ENCODE measurements around the gene VKORC1L1.
A peak's percentile ranks its signal among the peaks of the same experiment; 100 is the strongest.
"Not testable (repeated sequence)": the region's sequence is repeated elsewhere in the genome, so short reads cannot be mapped to it uniquely, and the experiment has no call there.

Gene VKORC1L1

DNA sequence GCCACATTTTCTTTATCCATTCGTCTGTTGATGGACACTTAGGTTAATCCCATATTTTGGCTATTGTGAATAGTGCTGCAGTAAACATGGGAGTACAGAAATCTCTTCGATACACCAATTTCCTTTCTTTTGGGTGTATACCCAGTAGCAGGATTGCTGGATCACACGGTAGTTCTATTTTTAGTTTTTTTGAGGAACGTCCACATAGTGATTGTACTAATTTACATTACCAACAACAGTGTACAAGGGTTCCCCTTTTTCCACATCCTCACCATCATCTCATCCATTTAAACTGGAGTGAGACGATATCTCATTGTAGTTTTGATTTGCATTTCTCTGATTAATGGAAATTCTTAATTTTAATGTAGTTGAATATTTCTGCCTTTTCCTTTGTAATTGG is 19.3 kb downstream of the VKORC1L1 start:
- no peak overlapping the region for H3K4me3 ChIP-seq (ENCODE audit: low read length)
- TF ChIP-seq CTCF (conservative IDR thresholded peaks at IDR 0.05; ENCODE audit: low read length) = no peak
- no peak for DNase-seq (ENCODE audit: low read depth)

- no peak for TF ChIP-seq CTCF (conservative IDR thresholded peaks at IDR 0.05; ENCODE audit: low read length)
- peak; percentile 33 for DNase-seq (ENCODE audit: low read depth)
- H3K4me3 ChIP-seq (ENCODE audit: low read length) = no peak overlapping the region
Observed at GRCh38 chr7:65892835-65893234, 20.0 kb downstream of the VKORC1L1 start.

GRCh38 chr7:65896279-65896870 is 23.5 kb downstream of the VKORC1L1 start:
- DNase-seq (ENCODE audit: low read depth) = no peak
- no peak overlapping the region for H3K4me3 ChIP-seq (ENCODE audit: low read length)
- TF ChIP-seq CTCF (conservative IDR thresholded peaks at IDR 0.05; ENCODE audit: low read length) = no peak

GRCh38 chr7:65897289-65897688 is 24.4 kb downstream of the VKORC1L1 start:
- not testable (repeated sequence) for H3K4me3 ChIP-seq (ENCODE audit: low read length); DNase-seq (ENCODE audit: low read depth)

DNA sequence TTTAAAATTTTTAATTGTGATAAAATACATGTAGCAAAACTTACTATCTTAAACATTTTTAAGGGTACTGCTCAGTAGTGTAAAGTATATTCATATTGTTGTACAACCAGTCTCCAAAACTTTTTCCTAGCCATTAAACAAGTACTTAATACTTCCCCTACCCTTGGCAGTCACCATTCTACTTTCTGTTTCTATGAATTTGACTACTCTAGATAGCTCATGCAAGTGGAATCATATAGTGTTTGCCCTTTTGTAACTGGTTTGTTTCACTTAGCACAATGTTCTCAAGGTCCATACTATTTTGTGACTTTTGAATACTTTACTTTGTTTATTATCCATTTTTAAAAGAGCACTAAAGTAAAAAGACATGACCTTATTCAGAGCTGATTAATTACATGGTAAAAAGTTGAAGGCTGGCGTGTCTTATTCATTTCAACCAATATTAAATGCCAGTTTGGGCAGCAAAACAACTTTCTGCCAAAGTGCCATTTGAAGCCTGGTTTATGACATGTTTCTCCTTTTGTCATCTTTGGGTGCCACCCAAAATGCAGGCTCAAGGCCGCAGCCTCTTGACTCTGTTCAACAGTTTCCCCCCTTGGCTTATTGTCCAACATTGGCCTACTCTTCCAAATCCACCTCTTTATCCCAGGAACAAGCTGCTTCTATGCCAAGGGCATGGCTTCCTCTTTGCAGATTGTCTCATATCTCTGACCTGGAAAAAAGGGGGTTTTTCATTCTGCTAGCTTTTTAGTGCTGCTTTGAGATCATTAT is 26.0 kb downstream of the VKORC1L1 start:
- not testable (repeated sequence) for DNase-seq (ENCODE audit: low read depth); H3K4me3 ChIP-seq (ENCODE audit: low read length)

- DNase-seq (ENCODE audit: low read depth) = no peak
- H3K4me3 ChIP-seq (ENCODE audit: low read length) = no peak overlapping the region
- TF ChIP-seq CTCF (conservative IDR thresholded peaks at IDR 0.05; ENCODE audit: low read length) = no peak
Observed at GRCh38 chr7:65902306-65902705, 29.4 kb downstream of the VKORC1L1 start.

DNA sequence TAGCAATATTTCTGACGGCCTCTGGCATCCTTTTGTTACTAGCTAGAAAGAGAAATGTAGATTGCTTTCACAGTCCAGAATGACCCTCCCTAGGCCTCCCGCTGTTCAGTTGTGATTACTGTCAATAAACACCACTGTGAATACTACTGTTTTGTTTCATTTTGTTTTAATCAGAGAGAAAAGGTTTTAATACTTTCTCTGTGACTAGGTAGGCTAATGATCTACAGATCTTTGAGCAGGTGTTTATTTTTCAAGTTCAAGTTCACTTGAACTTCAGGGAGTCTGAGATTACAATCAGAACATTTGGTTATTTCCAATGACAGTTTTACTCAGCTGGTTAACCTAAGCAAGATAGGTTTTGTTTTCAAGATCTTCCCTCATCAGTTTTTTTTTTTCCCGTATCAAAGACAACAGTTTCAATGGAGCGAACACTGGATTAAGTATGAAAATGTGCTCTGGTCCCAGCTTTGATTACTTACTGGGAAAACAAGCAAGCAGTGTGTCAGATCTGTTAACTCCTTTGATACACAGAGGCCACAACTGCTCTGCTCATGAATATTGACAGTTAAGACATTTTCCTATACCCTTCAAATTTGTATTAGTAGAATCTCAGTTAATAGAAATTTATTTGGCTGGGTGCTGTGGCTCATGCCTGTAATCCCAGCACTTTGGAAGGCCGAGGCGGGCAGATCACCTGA is 34.8 kb downstream of the VKORC1L1 start:
- DNase-seq (ENCODE audit: low read depth) = no peak
- no peak overlapping the region for H3K4me3 ChIP-seq (ENCODE audit: low read length)
- no peak for TF ChIP-seq CTCF (conservative IDR thresholded peaks at IDR 0.05; ENCODE audit: low read length)

DNA sequence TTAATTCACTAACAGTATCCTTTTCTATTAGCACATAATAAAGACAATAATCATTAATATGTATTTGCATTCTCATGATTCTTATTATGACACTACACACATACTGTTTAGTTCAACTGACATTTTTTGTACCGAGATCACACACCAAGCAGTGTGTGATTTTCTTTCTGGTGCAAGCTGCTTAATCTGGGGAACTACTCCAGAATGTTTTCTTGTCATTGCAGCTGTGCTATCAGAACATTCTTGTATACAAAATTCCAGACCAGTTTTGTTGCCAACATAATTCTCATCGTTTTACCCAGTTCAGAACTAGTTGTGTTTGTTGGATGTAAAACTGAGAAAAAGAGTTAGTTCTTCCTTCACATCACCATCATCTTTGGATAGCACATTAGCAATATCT is 37.4 kb downstream of the VKORC1L1 start:
- DNase-seq (ENCODE audit: low read depth) = no peak
- H3K4me3 ChIP-seq (ENCODE audit: low read length) = no peak overlapping the region
- no peak for TF ChIP-seq CTCF (conservative IDR thresholded peaks at IDR 0.05; ENCODE audit: low read length)
